ENCODE measurements around the gene NDFIP1.

The NDFIP1 gene

DNA sequence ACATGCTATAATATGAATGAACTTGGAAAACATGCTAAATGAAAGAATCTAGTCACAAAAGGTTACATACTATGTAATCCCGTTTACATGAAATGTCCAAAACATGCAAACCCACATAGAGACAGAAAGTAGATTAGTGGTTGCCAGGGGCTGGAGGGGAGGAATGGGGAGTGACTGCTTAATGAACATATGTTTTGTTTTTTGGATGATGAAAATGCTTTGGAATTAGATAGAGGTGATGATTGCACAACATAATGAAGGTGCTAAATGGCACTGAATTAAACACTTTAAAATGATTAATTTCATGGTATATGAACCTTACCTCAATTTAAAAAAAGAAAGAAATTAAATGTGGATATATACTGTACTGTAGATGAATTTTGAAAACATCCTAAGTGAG is 17.6 kb upstream of the NDFIP1 start:
- no peak overlapping the region for H3K4me3 ChIP-seq (ENCODE audit: low read depth, low read length)
- in situ Hi-C loops (cut with HindIII; ENCODE audit: low sequenced_read_pairs) = no loop called here
- DNase-seq (ENCODE audit: low read depth, low spot score) = no peak
- TF ChIP-seq, protein P1, sequence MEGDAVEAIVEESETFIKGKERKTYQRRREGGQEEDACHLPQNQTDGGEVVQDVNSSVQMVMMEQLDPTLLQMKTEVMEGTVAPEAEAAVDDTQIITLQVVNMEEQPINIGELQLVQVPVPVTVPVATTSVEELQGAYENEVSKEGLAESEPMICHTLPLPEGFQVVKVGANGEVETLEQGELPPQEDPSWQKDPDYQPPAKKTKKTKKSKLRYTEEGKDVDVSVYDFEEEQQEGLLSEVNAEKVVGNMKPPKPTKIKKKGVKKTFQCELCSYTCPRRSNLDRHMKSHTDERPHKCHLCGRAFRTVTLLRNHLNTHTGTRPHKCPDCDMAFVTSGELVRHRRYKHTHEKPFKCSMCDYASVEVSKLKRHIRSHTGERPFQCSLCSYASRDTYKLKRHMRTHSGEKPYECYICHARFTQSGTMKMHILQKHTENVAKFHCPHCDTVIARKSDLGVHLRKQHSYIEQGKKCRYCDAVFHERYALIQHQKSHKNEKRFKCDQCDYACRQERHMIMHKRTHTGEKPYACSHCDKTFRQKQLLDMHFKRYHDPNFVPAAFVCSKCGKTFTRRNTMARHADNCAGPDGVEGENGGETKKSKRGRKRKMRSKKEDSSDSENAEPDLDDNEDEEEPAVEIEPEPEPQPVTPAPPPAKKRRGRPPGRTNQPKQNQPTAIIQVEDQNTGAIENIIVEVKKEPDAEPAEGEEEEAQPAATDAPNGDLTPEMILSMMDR (IDR thresholded peaks at IDR 0.05; ENCODE audit: low read depth, low read length) = no peak

DNA sequence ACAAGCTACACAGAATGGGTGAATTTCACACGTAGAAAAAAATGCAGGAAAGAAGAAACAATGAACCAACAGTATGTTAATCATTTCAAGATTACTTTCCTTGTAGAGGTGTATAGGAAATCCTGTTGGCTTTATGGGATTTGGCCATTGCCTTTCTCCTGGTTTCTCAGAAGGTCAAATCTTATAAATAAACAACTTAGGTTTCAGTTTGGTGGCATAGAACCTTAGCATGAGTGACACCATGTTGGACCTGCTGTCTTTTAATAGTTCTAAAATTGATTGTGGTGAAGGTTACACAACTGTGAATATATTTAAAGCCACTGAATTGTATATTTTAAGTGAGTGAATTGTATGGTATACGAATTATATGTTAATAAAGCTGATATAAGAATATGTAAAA is 16.7 kb upstream of the NDFIP1 start:
- TF ChIP-seq, protein P1 (IDR thresholded peaks at IDR 0.05; ENCODE audit: low read depth, low read length) = no peak

DNA sequence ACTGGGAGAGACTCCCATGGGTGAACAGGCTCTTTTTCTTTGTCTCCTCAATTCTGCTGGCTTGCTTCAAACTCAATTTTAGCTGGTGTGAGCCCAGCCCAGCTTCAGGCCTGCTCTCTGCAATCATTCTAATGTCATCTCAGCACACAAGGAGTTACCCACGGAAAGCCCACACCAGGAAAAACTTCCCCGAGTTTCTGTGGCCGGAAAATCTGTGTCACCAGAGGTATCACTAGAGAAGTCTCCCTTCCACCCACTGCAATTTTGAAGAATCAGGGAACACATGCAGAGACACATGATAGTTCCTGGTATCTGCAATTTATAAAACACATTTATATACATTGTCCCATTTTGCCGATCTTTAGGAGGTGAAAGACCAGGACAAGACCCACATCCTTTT is 13.5 kb upstream of the NDFIP1 start:
- H3K4me3 ChIP-seq (ENCODE audit: low read depth, low read length) = no peak overlapping the region
- TF ChIP-seq, protein P1 (IDR thresholded peaks at IDR 0.05; ENCODE audit: low read depth, low read length) = no peak
- no peak for DNase-seq (ENCODE audit: low read depth, low spot score)
- in situ Hi-C loops (cut with HindIII; ENCODE audit: low sequenced_read_pairs) = no loop called here

More for the DNA sequence above, 16.7 kb upstream of the NDFIP1 start:
- DNase-seq (ENCODE audit: low read depth, low spot score) = no peak
- no peak overlapping the region for H3K4me3 ChIP-seq (ENCODE audit: low read depth, low read length)
- in situ Hi-C loops (cut with HindIII; ENCODE audit: low sequenced_read_pairs) = no loop called here

DNA sequence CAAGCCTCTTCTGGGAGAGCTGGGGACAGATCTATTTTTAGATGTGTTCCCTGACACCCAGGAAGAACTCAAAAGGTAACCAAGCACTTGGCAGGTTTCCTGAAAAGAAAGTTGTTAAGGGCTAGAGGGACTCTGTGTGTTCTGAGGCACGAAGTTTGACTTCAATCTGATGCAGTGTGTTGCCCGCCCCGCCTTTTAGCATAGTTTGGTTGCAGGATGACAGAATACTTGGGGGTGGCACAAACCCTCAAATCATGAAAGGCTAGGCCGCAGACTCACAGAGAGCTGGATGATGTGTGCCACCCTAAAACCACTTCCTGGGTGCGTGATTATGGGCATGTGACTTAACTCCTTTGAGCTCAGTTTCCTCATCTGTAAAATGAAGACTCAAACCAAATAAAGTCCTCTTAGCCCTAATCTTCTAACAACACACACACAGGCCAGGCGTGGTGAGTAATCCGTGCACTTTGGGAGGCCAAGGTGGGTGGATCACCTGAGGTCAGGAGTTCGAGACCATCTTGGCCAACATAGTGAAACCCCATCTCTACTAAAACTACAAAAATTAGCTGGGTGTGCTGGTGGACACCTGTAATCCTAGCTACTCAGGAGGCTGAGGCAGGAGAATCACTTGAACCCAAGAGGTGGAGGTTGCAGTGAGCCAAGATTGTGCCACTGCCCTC is 12.8 kb upstream of the NDFIP1 start:
- H3K4me3 ChIP-seq (ENCODE audit: low read depth, low read length) = no peak overlapping the region
- in situ Hi-C loops (cut with HindIII; ENCODE audit: low sequenced_read_pairs) = no loop called here
- TF ChIP-seq, protein P1 (IDR thresholded peaks at IDR 0.05; ENCODE audit: low read depth, low read length) = no peak
- DNase-seq (ENCODE audit: low read depth, low spot score) = no peak

DNA sequence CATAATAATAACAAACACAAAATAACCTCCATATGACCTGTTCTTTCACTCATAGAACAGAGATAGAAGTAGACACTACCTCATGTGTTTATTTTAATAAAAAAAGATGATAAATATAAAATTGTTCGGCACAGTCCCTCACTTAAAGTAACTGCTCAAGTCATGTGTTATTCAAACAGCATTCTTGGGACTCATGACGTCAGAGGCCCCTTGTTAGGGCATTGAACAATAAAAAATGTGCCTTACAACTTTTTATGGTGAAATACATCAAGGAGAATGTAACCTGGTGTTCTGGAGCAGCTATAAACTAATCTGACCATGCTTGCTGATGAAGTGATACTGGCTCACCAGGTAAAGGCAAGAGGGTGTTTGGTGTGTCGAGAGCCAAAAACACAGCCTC is 12.2 kb upstream of the NDFIP1 start:
- in situ Hi-C loops (cut with HindIII; ENCODE audit: low sequenced_read_pairs) = no loop called here
- no peak overlapping the region for H3K4me3 ChIP-seq (ENCODE audit: low read depth, low read length)
- no peak for DNase-seq (ENCODE audit: low read depth, low spot score)
- TF ChIP-seq, protein P1 (IDR thresholded peaks at IDR 0.05; ENCODE audit: low read depth, low read length) = no peak

DNA sequence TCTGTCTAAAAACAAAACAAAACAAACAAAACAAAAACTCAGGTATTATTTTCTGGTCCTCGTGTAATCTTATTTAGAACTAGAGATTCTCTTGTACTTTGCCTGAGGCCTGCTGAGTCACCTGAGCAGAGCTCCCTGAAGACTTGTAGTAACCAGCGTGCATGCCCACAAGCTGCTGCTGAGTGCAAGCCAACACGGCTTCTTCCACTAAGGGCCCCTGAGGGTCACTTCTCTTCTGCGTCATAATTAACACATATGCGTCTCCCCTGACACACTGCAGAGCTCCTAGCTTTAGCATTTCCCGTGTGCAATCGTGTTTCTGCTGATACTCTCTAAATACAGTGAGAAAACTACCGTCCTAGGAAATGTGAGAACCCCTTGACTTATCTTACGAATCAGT is 10.9 kb upstream of the NDFIP1 start:
- H3K4me3 ChIP-seq (ENCODE audit: low read depth, low read length) = no peak overlapping the region
- in situ Hi-C loops (cut with HindIII; ENCODE audit: low sequenced_read_pairs) = no loop called here
- TF ChIP-seq, protein P1 (IDR thresholded peaks at IDR 0.05; ENCODE audit: low read depth, low read length) = no peak
- no peak for DNase-seq (ENCODE audit: low read depth, low spot score)

Data from astrocyte of the spinal cord (primary cell).